Measurements from ENCODE around the gene LCE5A. TPM values are rescaled to one million over a fixed set of nuclear protein-coding genes. Genes with fewer than 3 reads are reported as not detected.

The LCE5A gene
- not detected for total RNA-seq
- polyA plus RNA-seq = not detected

GRCh38 chr1:152510503-152510902, at the start of gene LCE5A:
TSS of gene LCE5A (plus strand) at chr1:152510803. CDS start at chr1:152511535, 732 bp downstream.
- Histone ChIP-seq H3K4me3 (ENCODE audit: low read depth in 1 of 3, low read length in 3 of 3) (no peak within 1 kb of the TSS), H3K9me3 (ENCODE audit: control insufficient read depth in 4 of 4, low read length in 3 of 4) (no peaks in the 10 kb centered on the region), H3K27ac (ENCODE audit: low read depth in 1 of 2, low read length in 2 of 2) (no peak within 1 kb of the TSS), H3K4me1 (ENCODE audit: control insufficient read depth in 4 of 4, insufficient read depth in 4 of 4, low read length in 3 of 4) (peaks cover 0 to 8% (median 4%) of the 10 kb centered on the region in 4 donors), H3K9ac (ENCODE audit: low read depth in 1 of 2, low read length in 2 of 2) (no peak within 1 kb of the TSS), H3K36me3 (ENCODE audit: control insufficient read depth in 4 of 4, insufficient read depth in 3 of 4, low read depth in 1 of 4, low read length in 3 of 4) (no peaks in the 10 kb centered on the region), H3K27me3 (ENCODE audit: control insufficient read depth in 4 of 4, insufficient read depth in 4 of 4, low read length in 3 of 4) (peaks cover 0 to 17% (median 2%) of the 10 kb centered on the region in 4 donors)
- DNase-seq (ENCODE audit: low spot score) = no peak
- whole genome bisulfite sequencing = 93% methylated on average over 3 of the region's 3 CpGs
- no peak for TF ChIP-seq EGR1 (IDR thresholded peaks at IDR 0.05; ENCODE audit: low read depth in 2 of 2)
- TF ChIP-seq REST (IDR thresholded peaks at IDR 0.05) = no peak
- no peak for TF ChIP-seq NR2F2 (IDR thresholded peaks at IDR 0.05)
- TF ChIP-seq FOXA2 (IDR thresholded peaks at IDR 0.05) = no peak
- TF ChIP-seq ATF3 (IDR thresholded peaks at IDR 0.05) = no peak
- no peak for TF ChIP-seq HNF4A (conservative IDR thresholded peaks at IDR 0.05)
- no peak for TF ChIP-seq RAD21 (IDR thresholded peaks at IDR 0.05)
- no peak for TF ChIP-seq SP1 (IDR thresholded peaks at IDR 0.05)
- TF ChIP-seq JUND (IDR thresholded peaks at IDR 0.05) = no peak
- TF ChIP-seq MAX (IDR thresholded peaks at IDR 0.05) = no peak
- no peak for TF ChIP-seq FOXA1 (IDR thresholded peaks at IDR 0.05)
- TF ChIP-seq YY1 (IDR thresholded peaks at IDR 0.05) = no peak
- TF ChIP-seq CTCF (IDR thresholded peaks at IDR 0.05; ENCODE audit: low read depth, low read length, missing input control) = no peak
- no peak for TF ChIP-seq HNF4G (IDR thresholded peaks at IDR 0.05)
- TF ChIP-seq RXRA (IDR thresholded peaks at IDR 0.05) = no peak
- no peak for TF ChIP-seq ZBTB33 (IDR thresholded peaks at IDR 0.05)
- no peak for TF ChIP-seq TAF1 (conservative IDR thresholded peaks at IDR 0.05)
- TF ChIP-seq GABPA (IDR thresholded peaks at IDR 0.05 in 1 of 2, conservative IDR thresholded peaks at IDR 0.05 in 1 of 2) = no peak
